Astrocyte (in vitro differentiated cells and primary cell): ENCODE measurements around the gene ZNF24. TPM values are rescaled to one million over a fixed set of nuclear protein-coding genes. Genes with fewer than 3 reads are reported as not detected.

ENCODE experiments used
- DNase-seq: peaks from one replicate; pipeline ENCODE4 v3.0.0-alpha.2; 2010; ENCODE audit warnings: low read depth
- FAIRE-seq: peaks from 2 replicates; lab custom pipeline; 2011; peaks lifted over from hg19 to GRCh38; lab: Jason Lieb, UNC
- H2AFZ ChIP-seq: 2 replicates; pipeline ENCODE4 v1.6.0; 2012; ENCODE audit warnings: low read depth, low read length, inconsistent platforms
- H3K27ac ChIP-seq: 2 replicates; pipeline ENCODE4 v1.5.1; 2011; ENCODE audit warnings: low read depth, low read length, inconsistent platforms
- H3K27me3 ChIP-seq: 2 replicates; pipeline ENCODE4 v1.6.0; 2011; ENCODE audit warnings: low read length, inconsistent platforms; ENCODE audit not compliant: insufficient read depth
- H3K36me3 ChIP-seq: 2 replicates; pipeline ENCODE4 v1.5.1; 2011; ENCODE audit warnings: low read length, inconsistent platforms; ENCODE audit not compliant: insufficient read depth
- H3K4me1 ChIP-seq: 2 replicates; pipeline ENCODE4 v1.5.1; 2011; ENCODE audit warnings: low read length, inconsistent platforms; ENCODE audit not compliant: insufficient read depth
- H3K4me2 ChIP-seq: 2 replicates; pipeline ENCODE4 v1.6.0; 2012; ENCODE audit warnings: low read length, inconsistent platforms
- H3K4me3 ChIP-seq: 2 replicates; pipeline ENCODE4 v1.5.1; 2011; ENCODE audit warnings: low read depth, mild to moderate bottlenecking, low read length, inconsistent platforms; ENCODE audit not compliant: insufficient read depth
- H3K79me2 ChIP-seq: 2 replicates; pipeline ENCODE4 v1.6.0; 2012; ENCODE audit warnings: mild to moderate bottlenecking, low read length, inconsistent platforms; ENCODE audit not compliant: insufficient read depth
- H3K9ac ChIP-seq: 2 replicates; pipeline ENCODE4 v1.6.0; 2012; ENCODE audit warnings: mild to moderate bottlenecking, low read length, inconsistent platforms
- H3K9me3 ChIP-seq: 2 replicates; pipeline ENCODE4 v1.5.1; 2012; ENCODE audit warnings: low read depth, mild to moderate bottlenecking, low read length, inconsistent platforms; ENCODE audit not compliant: insufficient read depth
- H4K20me1 ChIP-seq: 2 replicates; pipeline ENCODE4 v1.6.0; 2012; ENCODE audit warnings: low read length, inconsistent platforms; ENCODE audit not compliant: insufficient read depth
- H3K27ac Mint-ChIP-seq: one replicate; pipeline ENCODE4 v1.8.0; 2021; ENCODE audit warnings: mild to moderate bottlenecking, mixed read lengths; ENCODE audit not compliant: unreplicated experiment
- H3K27me3 Mint-ChIP-seq: one replicate; pipeline ENCODE4 v1.8.0; 2021; ENCODE audit warnings: low read depth, mixed read lengths; ENCODE audit not compliant: unreplicated experiment
- H3K36me3 Mint-ChIP-seq: one replicate; pipeline ENCODE4 v1.8.0; 2021; ENCODE audit warnings: low read depth, mixed read lengths; ENCODE audit not compliant: unreplicated experiment
- H3K4me1 Mint-ChIP-seq: one replicate; pipeline ENCODE4 v1.8.0; 2021; ENCODE audit warnings: low read depth, mixed read lengths; ENCODE audit not compliant: unreplicated experiment
- H3K4me3 Mint-ChIP-seq: one replicate; pipeline ENCODE4 v1.8.0; 2021; ENCODE audit warnings: mild to moderate bottlenecking, moderate library complexity, mixed read lengths; ENCODE audit not compliant: unreplicated experiment
- H3K9me3 Mint-ChIP-seq: one replicate; pipeline ENCODE4 v1.8.0; 2021; ENCODE audit warnings: mild to moderate bottlenecking, mixed read lengths; ENCODE audit not compliant: unreplicated experiment
- EZH2 ChIP-seq: IDR thresholded peaks from 2 replicates; pipeline ENCODE4 v1.6.1; 2012; ENCODE audit warnings: mild to moderate bottlenecking, low read length, inconsistent platforms; ENCODE audit not compliant: insufficient read depth
- total RNA-seq: library from RNA; stranded (reverse); gene quantifications from 2 replicates; pipeline ENCODE4 v1.2.1, GENCODE V29; 2021
- TF ChIP-seq, protein P1 (sequence below): IDR thresholded peaks from 2 replicates; pipeline ENCODE4 v1.5.1; 2011; ENCODE audit warnings: low read depth, mild to moderate bottlenecking, inconsistent platforms, low read length, moderate library complexity; ENCODE audit not compliant: insufficient read depth

ZNF24 gene
- total RNA-seq, 1 donor from 2014 or later, result 55.6 TPM

DNA sequence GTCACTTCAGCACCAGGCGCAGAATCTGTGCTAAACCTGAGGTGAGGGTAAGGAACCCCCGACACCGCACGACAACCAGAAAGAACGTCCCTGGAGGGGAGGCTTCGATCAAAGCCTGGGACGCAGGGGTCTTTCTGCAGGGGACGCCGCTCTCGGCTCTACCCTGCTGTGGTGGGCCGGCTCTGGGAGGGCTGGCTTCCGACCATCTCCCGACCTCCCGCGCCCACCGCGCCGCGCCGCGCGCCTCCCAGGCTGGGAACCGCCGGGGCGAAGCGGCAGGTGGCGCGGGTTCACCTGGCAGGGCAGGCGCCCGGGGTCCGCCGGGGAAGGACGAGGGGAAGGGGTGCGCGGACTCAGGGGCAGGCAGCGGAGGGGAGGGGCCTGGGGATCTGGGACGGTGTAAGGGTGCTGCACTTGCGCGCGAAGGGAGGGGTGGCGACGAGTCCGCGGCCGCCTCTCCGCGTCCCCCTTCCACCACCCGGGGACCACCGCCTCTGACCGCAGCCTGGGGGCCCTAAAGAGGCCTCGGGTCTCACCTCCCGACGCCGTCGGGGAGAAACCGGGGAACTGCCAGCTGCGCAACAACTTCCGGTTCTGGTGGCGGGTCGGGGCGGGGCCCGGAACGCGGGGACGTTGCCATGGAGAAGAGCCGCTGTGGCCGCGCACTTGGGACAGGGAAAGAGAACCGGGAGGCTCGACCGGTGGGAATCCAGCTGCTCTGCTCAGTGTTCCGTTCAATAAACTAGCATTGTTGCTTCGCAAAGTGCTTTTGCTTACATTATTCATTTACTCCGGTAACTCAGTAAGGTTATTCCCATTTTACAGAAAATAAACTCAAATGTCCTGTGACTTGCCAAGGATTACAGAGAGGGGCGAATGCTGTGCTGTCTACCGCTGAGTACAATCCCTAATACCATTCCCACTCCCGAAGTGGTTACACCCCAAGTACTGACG lies 32.8 kb upstream of the ZNF24 start, which contains the start of gene ZNF396:
TSS of gene ZNF396 (minus strand) at position 596 of the 954 bp plus-strand sequence. CDS start 3,045 bp downstream, outside the sequence.
- FAIRE-seq, result no peak
- Histone ChIP-seq H3K4me3 (peak within 1 kb of the TSS; percentile 58), H3K27ac (peak within 1 kb of the TSS; percentile 30), H3K4me1 (peaks cover 4% of the 10 kb centered on the region), H3K9me3 (no peaks in the 10 kb centered on the region), H3K79me2 (no peaks in the 10 kb centered on the region), H3K36me3 (no peaks in the 10 kb centered on the region), H2AFZ (peak within 1 kb of the TSS; percentile 93), H4K20me1 (no peaks in the 10 kb centered on the region), H3K4me2 (peak within 1 kb of the TSS; percentile 92), H3K27me3 (peaks cover 2% of the 10 kb centered on the region), H3K9ac (peak within 1 kb of the TSS; percentile 68)
- peak within 1 kb of the TSS; percentile 82 for H3K4me3 Mint-ChIP-seq
- H3K4me1 Mint-ChIP-seq, result peaks cover 7% of the 10 kb centered on the region
- peak within 1 kb of the TSS; percentile 48 for H3K27ac Mint-ChIP-seq
- no peaks in the 10 kb centered on the region for H3K36me3 Mint-ChIP-seq
- peaks cover 6% of the 10 kb centered on the region for H3K9me3 Mint-ChIP-seq
- DNase-seq, result peak; percentile 26
- peaks cover 3% of the 10 kb centered on the region for H3K27me3 Mint-ChIP-seq
- TF ChIP-seq EZH2, result no peak

DNA sequence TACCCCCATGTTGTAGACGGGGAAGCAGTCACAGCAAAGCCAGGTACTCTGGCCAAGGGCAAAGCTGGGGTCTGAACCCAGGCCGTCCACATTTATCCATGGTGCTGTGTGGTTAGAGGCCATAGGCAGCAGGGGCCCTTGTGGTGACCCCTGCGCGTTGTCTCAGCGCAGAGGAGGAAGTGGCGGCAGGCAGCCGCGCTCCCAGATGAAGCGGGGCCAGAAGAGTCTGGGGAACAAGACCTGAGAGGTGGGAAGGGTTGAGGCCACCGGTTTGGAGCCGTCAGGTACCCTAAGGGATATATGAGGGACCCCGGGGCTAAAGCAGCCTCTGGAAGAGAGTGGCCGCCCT lies 32.1 kb upstream of the ZNF24 start:
- no peaks in the 10 kb centered on the region for H3K36me3 ChIP-seq
- Mint-ChIP-seq H3K4me1 (peaks cover 7% of the 10 kb centered on the region), H3K4me3 (peak overlapping the region; percentile 82), H3K27me3 (peaks cover 3% of the 10 kb centered on the region), H3K36me3 (no peaks in the 10 kb centered on the region), H3K27ac (no peak overlapping the region), H3K9me3 (peaks cover 3% of the 10 kb centered on the region)
- TF ChIP-seq, protein P1, sequence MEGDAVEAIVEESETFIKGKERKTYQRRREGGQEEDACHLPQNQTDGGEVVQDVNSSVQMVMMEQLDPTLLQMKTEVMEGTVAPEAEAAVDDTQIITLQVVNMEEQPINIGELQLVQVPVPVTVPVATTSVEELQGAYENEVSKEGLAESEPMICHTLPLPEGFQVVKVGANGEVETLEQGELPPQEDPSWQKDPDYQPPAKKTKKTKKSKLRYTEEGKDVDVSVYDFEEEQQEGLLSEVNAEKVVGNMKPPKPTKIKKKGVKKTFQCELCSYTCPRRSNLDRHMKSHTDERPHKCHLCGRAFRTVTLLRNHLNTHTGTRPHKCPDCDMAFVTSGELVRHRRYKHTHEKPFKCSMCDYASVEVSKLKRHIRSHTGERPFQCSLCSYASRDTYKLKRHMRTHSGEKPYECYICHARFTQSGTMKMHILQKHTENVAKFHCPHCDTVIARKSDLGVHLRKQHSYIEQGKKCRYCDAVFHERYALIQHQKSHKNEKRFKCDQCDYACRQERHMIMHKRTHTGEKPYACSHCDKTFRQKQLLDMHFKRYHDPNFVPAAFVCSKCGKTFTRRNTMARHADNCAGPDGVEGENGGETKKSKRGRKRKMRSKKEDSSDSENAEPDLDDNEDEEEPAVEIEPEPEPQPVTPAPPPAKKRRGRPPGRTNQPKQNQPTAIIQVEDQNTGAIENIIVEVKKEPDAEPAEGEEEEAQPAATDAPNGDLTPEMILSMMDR, result no peak
- TF ChIP-seq EZH2, result no peak
- H3K4me2 ChIP-seq, result peak overlapping the region; percentile 92
- peak overlapping the region; percentile 93 for H2AFZ ChIP-seq
- H3K4me3 ChIP-seq, result peak overlapping the region; percentile 58
- H3K9ac ChIP-seq, result peak overlapping the region; percentile 68
- no peak overlapping the region for H3K27ac ChIP-seq
- no peaks in the 10 kb centered on the region for H3K79me2 ChIP-seq
- peaks cover 2% of the 10 kb centered on the region for H3K27me3 ChIP-seq
- H3K4me1 ChIP-seq, result peaks cover 4% of the 10 kb centered on the region
- no peaks in the 10 kb centered on the region for H3K9me3 ChIP-seq
- no peaks in the 10 kb centered on the region for H4K20me1 ChIP-seq
- FAIRE-seq, result no peak
- DNase-seq, result no peak

DNA sequence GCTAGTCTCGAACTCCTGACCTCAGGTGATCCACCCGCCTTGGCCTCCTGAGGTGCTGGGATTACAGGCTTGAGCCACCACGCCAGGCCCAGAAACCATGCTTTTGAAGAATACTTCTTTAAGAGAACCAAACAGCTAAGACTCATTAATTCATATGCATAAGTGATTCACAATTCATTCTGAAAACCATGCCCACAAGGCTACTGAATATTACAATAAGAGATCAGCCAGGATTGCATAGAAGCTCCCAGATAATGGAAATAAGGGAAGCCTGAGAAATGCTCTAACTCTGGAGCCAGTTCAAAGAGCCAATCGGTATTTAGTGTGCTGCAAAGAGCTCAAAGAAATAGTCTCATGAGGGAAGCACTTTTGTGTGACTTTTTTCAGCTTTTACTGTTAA lies 30.5 kb upstream of the ZNF24 start:
- no peak overlapping the region for H3K27ac ChIP-seq
- no peak overlapping the region for H3K4me3 Mint-ChIP-seq
- no peak for DNase-seq
- peaks cover 2% of the 10 kb centered on the region for H3K27me3 ChIP-seq
- no peak for FAIRE-seq
- no peak overlapping the region for H3K4me3 ChIP-seq
- H3K36me3 ChIP-seq, result no peaks in the 10 kb centered on the region
- H4K20me1 ChIP-seq, result no peaks in the 10 kb centered on the region
- H3K27ac Mint-ChIP-seq, result no peak overlapping the region
- H2AFZ ChIP-seq, result no peak overlapping the region
- TF ChIP-seq EZH2, result no peak
- no peak overlapping the region for H3K4me2 ChIP-seq
- H3K79me2 ChIP-seq, result no peaks in the 10 kb centered on the region
- H3K9me3 Mint-ChIP-seq, result peaks cover 3% of the 10 kb centered on the region
- peaks cover 7% of the 10 kb centered on the region for H3K4me1 Mint-ChIP-seq
- H3K27me3 Mint-ChIP-seq, result peaks cover 3% of the 10 kb centered on the region
- no peaks in the 10 kb centered on the region for H3K36me3 Mint-ChIP-seq
- H3K4me1 ChIP-seq, result peaks cover 4% of the 10 kb centered on the region
- H3K9me3 ChIP-seq, result no peaks in the 10 kb centered on the region
- H3K9ac ChIP-seq, result no peak overlapping the region
